ENCODE data around the gene ACOXL. TPM values are rescaled to one million over a fixed set of nuclear protein-coding genes. Genes with fewer than 3 reads are reported as not detected.

The ACOXL gene
- total RNA-seq, 1 donor from 2014 or later, result not detected

DNA sequence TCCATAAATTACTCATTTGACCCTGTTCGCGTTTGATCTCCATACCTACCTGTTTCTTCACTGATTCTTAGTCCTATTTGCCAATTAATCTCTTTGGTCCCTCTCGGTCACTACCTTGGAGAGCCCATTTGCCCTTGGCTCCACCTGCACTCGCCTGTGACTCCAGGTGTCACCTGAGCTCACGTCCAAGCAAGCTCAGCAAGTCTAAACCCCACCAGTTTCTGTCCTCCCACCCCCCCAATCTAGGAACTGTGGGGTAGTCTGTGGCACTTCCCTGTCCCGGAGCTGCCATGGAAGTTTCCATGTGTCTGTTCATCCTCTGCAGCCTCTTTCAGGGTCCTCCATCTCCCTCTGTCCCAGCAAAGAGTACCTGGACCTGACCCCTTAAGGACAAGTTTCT lies 320.2 kb downstream of the ACOXL start:
- H3K4me3 Mint-ChIP-seq, result no peak overlapping the region
- H3K27ac Mint-ChIP-seq (ENCODE audit: unreplicated experiment), result no peak overlapping the region
- H3K36me3 Mint-ChIP-seq (ENCODE audit: low read depth), result no peaks in the 10 kb centered on the region
- no peak for DNase-seq (ENCODE audit: low read depth, low spot score)
- no peaks in the 10 kb centered on the region for H3K27me3 Mint-ChIP-seq (ENCODE audit: low read depth)
- peaks cover 15% of the 10 kb centered on the region for H3K4me1 Mint-ChIP-seq
- peaks cover 5% of the 10 kb centered on the region for H3K9me3 Mint-ChIP-seq
- TF ChIP-seq, protein P1, sequence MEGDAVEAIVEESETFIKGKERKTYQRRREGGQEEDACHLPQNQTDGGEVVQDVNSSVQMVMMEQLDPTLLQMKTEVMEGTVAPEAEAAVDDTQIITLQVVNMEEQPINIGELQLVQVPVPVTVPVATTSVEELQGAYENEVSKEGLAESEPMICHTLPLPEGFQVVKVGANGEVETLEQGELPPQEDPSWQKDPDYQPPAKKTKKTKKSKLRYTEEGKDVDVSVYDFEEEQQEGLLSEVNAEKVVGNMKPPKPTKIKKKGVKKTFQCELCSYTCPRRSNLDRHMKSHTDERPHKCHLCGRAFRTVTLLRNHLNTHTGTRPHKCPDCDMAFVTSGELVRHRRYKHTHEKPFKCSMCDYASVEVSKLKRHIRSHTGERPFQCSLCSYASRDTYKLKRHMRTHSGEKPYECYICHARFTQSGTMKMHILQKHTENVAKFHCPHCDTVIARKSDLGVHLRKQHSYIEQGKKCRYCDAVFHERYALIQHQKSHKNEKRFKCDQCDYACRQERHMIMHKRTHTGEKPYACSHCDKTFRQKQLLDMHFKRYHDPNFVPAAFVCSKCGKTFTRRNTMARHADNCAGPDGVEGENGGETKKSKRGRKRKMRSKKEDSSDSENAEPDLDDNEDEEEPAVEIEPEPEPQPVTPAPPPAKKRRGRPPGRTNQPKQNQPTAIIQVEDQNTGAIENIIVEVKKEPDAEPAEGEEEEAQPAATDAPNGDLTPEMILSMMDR (conservative IDR thresholded peaks at IDR 0.05), result no peak

- Mint-ChIP-seq H3K27me3 (ENCODE audit: low read depth) (no peaks in the 10 kb centered on the region), H3K27ac (ENCODE audit: unreplicated experiment) (no peak overlapping the region), H3K4me3 (no peak overlapping the region), H3K36me3 (ENCODE audit: low read depth) (no peaks in the 10 kb centered on the region), H3K4me1 (peaks cover 15% of the 10 kb centered on the region), H3K9me3 (peaks cover 3% of the 10 kb centered on the region)
- TF ChIP-seq, protein P1 (conservative IDR thresholded peaks at IDR 0.05), result no peak
- DNase-seq (ENCODE audit: low read depth, low spot score), result no peak
Observed at GRCh38 chr2:111053266-111053665, 320.9 kb downstream of the ACOXL start.

GRCh38 chr2:111053825-111054515 lies 321.6 kb downstream of the ACOXL start:
- peaks cover 3% of the 10 kb centered on the region for H3K9me3 Mint-ChIP-seq
- no peak overlapping the region for H3K27ac Mint-ChIP-seq (ENCODE audit: unreplicated experiment)
- no peaks in the 10 kb centered on the region for H3K27me3 Mint-ChIP-seq (ENCODE audit: low read depth)
- no peak overlapping the region for H3K4me3 Mint-ChIP-seq
- peaks cover 15% of the 10 kb centered on the region for H3K4me1 Mint-ChIP-seq
- no peak for DNase-seq (ENCODE audit: low read depth, low spot score)
- TF ChIP-seq, protein P1 (conservative IDR thresholded peaks at IDR 0.05), result no peak
- no peaks in the 10 kb centered on the region for H3K36me3 Mint-ChIP-seq (ENCODE audit: low read depth)

GRCh38 chr2:111054791-111055691 lies 322.7 kb downstream of the ACOXL start:
- peak overlapping the region; percentile 91 for H3K27ac Mint-ChIP-seq (ENCODE audit: unreplicated experiment)
- H3K36me3 Mint-ChIP-seq (ENCODE audit: low read depth), result no peaks in the 10 kb centered on the region
- TF ChIP-seq, protein P1 (conservative IDR thresholded peaks at IDR 0.05), result no peak
- H3K4me1 Mint-ChIP-seq, result peaks cover 15% of the 10 kb centered on the region
- no peaks in the 10 kb centered on the region for H3K27me3 Mint-ChIP-seq (ENCODE audit: low read depth)
- no peak for DNase-seq (ENCODE audit: low read depth, low spot score)
- H3K9me3 Mint-ChIP-seq, result peaks cover 3% of the 10 kb centered on the region
- no peak overlapping the region for H3K4me3 Mint-ChIP-seq

DNA sequence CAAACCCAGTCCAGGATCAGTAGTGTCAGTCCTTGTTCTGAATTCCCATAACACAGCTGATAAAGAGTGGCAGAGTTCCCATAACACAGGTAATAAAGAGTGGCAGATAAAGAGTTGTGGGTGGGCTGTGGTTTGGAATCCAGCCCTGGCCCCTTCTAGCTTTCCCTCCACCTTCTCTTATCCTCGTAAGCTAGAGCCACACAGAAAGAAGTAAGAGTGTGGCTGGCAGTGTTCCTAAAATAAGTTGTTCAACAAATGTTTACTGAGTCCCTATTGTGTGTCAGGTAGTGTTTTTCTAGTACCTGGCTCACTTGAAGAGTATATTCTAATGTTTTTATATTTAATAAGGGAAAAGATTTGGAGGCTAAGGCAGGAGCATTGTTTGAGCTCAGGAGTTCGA lies 323.4 kb downstream of the ACOXL start:
- Mint-ChIP-seq H3K36me3 (ENCODE audit: low read depth) (peaks cover 2% of the 10 kb centered on the region), H3K9me3 (peaks cover 5% of the 10 kb centered on the region), H3K4me1 (peaks cover 15% of the 10 kb centered on the region), H3K27me3 (ENCODE audit: low read depth) (no peaks in the 10 kb centered on the region), H3K27ac (ENCODE audit: unreplicated experiment) (no peak overlapping the region), H3K4me3 (no peak overlapping the region)
- TF ChIP-seq, protein P1 (conservative IDR thresholded peaks at IDR 0.05), result no peak
- no peak for DNase-seq (ENCODE audit: low read depth, low spot score)

Measured in neural crest cell (in vitro differentiated cells).